Hindlimb muscle (tissue), 1 donor: Measurements from ENCODE around the gene ADIPOQ. TPM values are rescaled to one million over a fixed set of nuclear protein-coding genes. Genes with fewer than 3 reads are reported as not detected.

Source experiments
- polyA plus RNA-seq: library from polyadenylated mRNA; unstranded; fragments of 120-200 nt; gene quantifications from one replicate; pipeline ENCODE4 v1.2.1, GENCODE V29; 2013; ENCODE audit not compliant: insufficient read length

ADIPOQ gene
- polyA plus RNA-seq, 1 donor, result 7.3 TPM

Other genes starting within 250 kb of the ADIPOQ start
- 0.45 TPM for gene AHSG, start 229.7 kb upstream of the ADIPOQ start, polyA plus RNA-seq
- not detected for gene FETUB, start 202.3 kb upstream of the ADIPOQ start, polyA plus RNA-seq
- gene HRG, start 176.7 kb upstream of the ADIPOQ start, polyA plus RNA-seq, result 0.18 TPM
- 0.06 TPM for gene KNG1, start 125.4 kb upstream of the ADIPOQ start, polyA plus RNA-seq
- gene EIF4A2, start 59.1 kb upstream of the ADIPOQ start, polyA plus RNA-seq, result 506 TPM
- gene RFC4, start 36.2 kb upstream of the ADIPOQ start, polyA plus RNA-seq, result 20.7 TPM
- gene ST6GAL1, start 87.8 kb downstream of the ADIPOQ start, polyA plus RNA-seq, result 15.8 TPM